T-helper 1 cell treated with Interleukin-12 subunit alpha and Interleukin-12 subunit beta and Interleukin-4 antibody, amounts not matched to agents 30 μg/mL and 1 μg/mL, for 36 hours (primary cell): ENCODE data around the gene ANO7.

Experiments used
- H3K27ac Mint-ChIP-seq: one replicate; pipeline ENCODE4 v1.8.0; 2021; ENCODE audit warnings: mild to moderate bottlenecking, mixed read lengths
- H3K27me3 Mint-ChIP-seq: one replicate; pipeline ENCODE4 v1.8.0; 2021; ENCODE audit warnings: low read depth, mixed read lengths
- H3K36me3 Mint-ChIP-seq: one replicate; pipeline ENCODE4 v1.8.0; 2021; ENCODE audit warnings: low read depth, mixed read lengths
- H3K4me1 Mint-ChIP-seq: one replicate; pipeline ENCODE4 v1.8.0; 2021; ENCODE audit warnings: low read depth, mixed read lengths
- H3K4me3 Mint-ChIP-seq: one replicate; pipeline ENCODE4 v1.8.0; 2021; ENCODE audit warnings: mild to moderate bottlenecking, moderate library complexity, mixed read lengths
- H3K9me3 Mint-ChIP-seq: one replicate; pipeline ENCODE4 v1.8.0; 2021; ENCODE audit warnings: mixed read lengths

Gene ANO7

DNA sequence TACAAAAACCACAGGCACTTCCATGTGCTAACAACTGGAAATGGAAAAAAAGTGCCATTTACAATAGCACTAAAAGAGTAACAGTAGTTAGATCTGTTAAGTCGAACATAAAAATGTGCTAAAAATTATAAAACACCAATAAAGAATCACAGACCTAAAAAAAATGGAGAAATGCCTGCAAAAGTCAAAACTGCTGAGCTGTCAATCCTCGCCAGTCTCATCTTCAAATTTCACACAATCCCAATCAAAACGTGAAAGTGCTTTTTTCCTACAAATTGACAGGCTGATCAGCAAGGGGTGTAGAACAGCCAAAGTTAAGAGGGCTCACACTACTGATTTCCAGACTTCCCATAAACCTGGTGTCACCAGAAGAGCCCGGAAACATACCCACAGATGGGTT, 53.2 kb downstream of the ANO7 start:
- Mint-ChIP-seq H3K4me1 (no peaks in the 10 kb centered on the region), H3K4me3 (no peak overlapping the region), H3K27me3 (no peaks in the 10 kb centered on the region), H3K36me3 (peaks cover 71% of the 10 kb centered on the region), H3K27ac (no peak overlapping the region), H3K9me3 (no peaks in the 10 kb centered on the region)

GRCh38 chr2:241242306-241242705, 53.8 kb downstream of the ANO7 start:
- H3K27me3 Mint-ChIP-seq = no peaks in the 10 kb centered on the region
- peaks cover 71% of the 10 kb centered on the region for H3K36me3 Mint-ChIP-seq
- no peak overlapping the region for H3K27ac Mint-ChIP-seq
- H3K4me3 Mint-ChIP-seq = no peak overlapping the region
- no peaks in the 10 kb centered on the region for H3K9me3 Mint-ChIP-seq
- no peaks in the 10 kb centered on the region for H3K4me1 Mint-ChIP-seq

DNA sequence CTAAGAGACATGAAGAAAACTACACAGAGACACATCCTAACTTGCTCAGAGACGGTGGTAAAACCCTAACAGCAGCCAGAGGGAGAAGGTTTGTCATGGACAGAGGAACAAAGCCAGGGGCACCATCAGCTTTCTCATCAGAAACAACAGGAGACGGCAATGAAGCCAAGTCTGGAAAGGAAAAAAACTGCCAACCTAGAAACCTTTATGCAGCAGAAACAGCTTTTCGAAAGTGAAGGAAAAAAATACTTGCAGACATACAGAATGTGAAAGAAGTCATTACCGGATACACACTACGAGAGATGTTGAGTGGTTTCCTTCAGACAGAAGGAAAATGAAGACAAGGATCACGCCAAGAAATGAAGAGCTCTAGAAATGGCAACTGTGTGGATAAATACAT, 55.9 kb downstream of the ANO7 start:
- H3K9me3 Mint-ChIP-seq = no peaks in the 10 kb centered on the region
- H3K27me3 Mint-ChIP-seq = no peaks in the 10 kb centered on the region
- H3K4me3 Mint-ChIP-seq = no peak overlapping the region
- peaks cover 72% of the 10 kb centered on the region for H3K36me3 Mint-ChIP-seq
- no peak overlapping the region for H3K27ac Mint-ChIP-seq
- H3K4me1 Mint-ChIP-seq = no peaks in the 10 kb centered on the region

- Mint-ChIP-seq H3K27me3 (no peaks in the 10 kb centered on the region), H3K9me3 (no peaks in the 10 kb centered on the region), H3K4me3 (no peak overlapping the region), H3K4me1 (no peaks in the 10 kb centered on the region), H3K36me3 (peaks cover 62% of the 10 kb centered on the region), H3K27ac (no peak overlapping the region)
These were observed 59.8 kb downstream of the ANO7 start for GRCh38 chr2:241248289-241248688.

GRCh38 chr2:241248897-241249296, 60.4 kb downstream of the ANO7 start:
- Mint-ChIP-seq H3K4me3 (no peak overlapping the region), H3K36me3 (peaks cover 62% of the 10 kb centered on the region), H3K27ac (no peak overlapping the region), H3K9me3 (no peaks in the 10 kb centered on the region), H3K4me1 (no peaks in the 10 kb centered on the region), H3K27me3 (no peaks in the 10 kb centered on the region)

DNA sequence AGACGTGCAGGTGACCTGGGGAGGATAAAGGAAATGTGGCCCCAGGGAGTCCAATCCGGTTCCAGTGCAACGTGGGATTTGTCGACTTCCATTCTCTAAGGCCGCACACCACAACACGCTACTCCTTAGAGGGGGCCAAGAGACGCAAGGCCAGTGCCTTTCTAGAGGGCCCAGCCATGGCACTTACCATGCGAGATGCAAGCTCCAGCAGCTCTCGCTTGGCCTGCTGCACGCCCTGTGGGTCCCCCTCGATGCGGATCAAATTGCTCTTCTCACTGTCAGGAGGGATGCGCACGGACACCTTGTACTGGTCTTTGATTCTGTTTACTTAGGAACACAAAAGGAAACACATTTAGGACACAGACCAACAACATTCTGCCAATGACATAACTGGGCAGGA, 61.2 kb downstream of the ANO7 start:
- Mint-ChIP-seq H3K9me3 (no peaks in the 10 kb centered on the region), H3K27me3 (no peaks in the 10 kb centered on the region), H3K4me1 (no peaks in the 10 kb centered on the region), H3K4me3 (no peak overlapping the region), H3K27ac (no peak overlapping the region), H3K36me3 (peaks cover 57% of the 10 kb centered on the region)

DNA sequence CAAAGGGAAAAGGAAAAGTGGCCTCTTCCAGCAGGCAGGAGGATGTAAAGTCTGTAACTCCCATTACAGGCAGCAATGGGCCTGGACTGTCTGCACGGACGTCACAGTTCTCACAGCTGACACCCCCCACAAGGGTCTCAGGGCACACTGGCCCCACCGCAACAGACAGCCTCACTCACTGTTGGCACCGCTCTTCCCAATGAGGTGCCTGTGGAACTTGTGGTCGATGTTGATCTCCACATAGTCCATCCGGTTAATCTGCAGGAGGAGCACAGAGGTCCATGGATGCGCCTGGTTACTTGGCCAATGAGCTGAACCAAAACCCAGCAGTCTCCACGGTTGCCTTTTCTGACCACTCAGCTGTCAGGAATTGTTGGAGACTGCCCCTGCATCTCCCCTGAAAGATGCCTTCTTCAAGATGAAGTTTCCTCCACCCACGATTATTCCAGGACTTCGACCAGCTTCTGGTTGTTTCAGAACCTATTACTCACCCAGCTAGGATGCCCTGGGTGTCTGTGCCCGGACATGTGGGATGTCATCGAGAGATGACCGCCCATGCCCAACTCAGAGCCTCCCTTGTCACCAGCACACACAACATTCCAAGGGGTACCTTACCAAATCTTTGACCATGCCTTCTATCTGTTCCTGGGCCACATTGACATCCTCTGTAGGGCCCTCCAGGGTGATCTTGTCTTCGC, 64.5 kb downstream of the ANO7 start:
- Mint-ChIP-seq H3K27me3 (no peaks in the 10 kb centered on the region), H3K36me3 (peaks cover 54% of the 10 kb centered on the region), H3K4me1 (peaks cover 2% of the 10 kb centered on the region), H3K9me3 (no peaks in the 10 kb centered on the region), H3K27ac (no peak overlapping the region), H3K4me3 (no peak overlapping the region)

DNA sequence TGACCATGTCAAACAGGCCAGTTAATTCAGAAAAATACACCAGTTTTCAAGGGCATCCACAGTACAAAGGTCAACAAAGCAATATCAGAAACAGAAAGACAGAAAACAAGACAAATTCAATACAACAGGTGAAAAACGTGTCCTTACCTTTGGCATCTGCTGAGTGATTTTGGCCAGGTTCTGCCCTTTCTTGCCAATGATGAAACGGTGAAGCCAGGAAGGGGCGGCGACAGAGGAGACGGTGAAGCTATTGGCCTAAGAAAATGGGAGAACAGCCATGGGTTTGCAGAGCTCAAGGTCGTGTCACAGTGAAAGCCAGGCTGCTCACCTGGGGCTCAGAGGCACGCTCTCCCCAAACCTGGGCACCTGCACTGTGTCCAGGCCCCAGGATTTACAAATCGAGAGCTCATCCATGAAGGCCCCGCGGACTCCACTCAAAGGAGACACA, 66.5 kb downstream of the ANO7 start:
- peaks cover 6% of the 10 kb centered on the region for H3K4me1 Mint-ChIP-seq
- no peaks in the 10 kb centered on the region for H3K9me3 Mint-ChIP-seq
- no peak overlapping the region for H3K4me3 Mint-ChIP-seq
- H3K27me3 Mint-ChIP-seq = no peaks in the 10 kb centered on the region
- no peak overlapping the region for H3K27ac Mint-ChIP-seq
- H3K36me3 Mint-ChIP-seq = peaks cover 44% of the 10 kb centered on the region

DNA sequence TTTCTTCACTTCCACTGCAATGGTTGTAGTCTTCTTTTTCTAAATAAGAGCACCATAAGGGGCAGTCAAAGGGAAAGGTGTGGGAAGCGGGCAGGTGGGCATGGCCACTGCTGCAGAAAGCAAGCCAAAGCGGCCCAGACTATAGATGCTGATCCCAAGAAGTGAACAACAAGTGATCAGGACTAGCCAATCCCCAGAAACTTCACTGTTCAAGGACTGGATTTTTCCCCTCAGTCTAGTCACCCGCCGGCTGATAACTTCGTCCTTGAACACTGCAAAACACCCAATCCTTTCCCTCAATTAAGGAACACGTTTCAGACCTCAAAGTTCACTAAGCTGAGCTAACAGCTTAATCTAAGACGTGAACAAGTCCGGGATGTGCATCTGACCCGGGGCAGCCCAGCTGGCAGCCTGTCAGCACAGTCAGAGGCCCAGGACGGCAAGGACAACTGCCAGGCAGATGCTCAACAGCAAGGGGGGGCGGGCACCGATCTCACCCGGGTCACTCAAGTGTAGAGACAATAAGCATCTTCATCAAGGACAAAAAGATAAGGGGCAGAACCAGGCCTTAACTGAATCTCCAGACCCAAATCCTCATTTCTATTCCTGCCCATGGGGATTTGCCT, 67.2 kb downstream of the ANO7 start:
- Mint-ChIP-seq H3K9me3 (no peaks in the 10 kb centered on the region), H3K27ac (no peak overlapping the region), H3K4me1 (peaks cover 8% of the 10 kb centered on the region), H3K4me3 (no peak overlapping the region), H3K36me3 (peaks cover 44% of the 10 kb centered on the region), H3K27me3 (no peaks in the 10 kb centered on the region)

DNA sequence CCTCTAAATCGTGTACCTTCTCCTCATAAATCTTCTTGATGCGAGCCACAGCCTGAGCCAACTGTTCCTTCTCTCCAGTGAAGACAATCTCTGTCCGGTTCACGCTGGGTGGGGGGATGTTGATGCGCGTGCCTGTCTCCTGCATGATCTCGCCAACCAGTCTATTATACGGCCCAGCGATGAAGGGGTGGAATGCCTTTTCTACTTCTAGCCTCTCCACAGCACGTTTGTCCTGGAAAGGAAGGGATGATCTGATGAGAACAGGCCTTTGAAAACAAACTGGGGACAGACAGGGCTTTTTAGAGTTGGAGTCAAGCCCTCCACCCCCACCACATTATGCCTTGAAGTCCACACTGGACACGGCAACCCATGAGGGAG, 67.7 kb downstream of the ANO7 start:
- H3K27me3 Mint-ChIP-seq = no peaks in the 10 kb centered on the region
- peaks cover 44% of the 10 kb centered on the region for H3K36me3 Mint-ChIP-seq
- peaks cover 8% of the 10 kb centered on the region for H3K4me1 Mint-ChIP-seq
- no peak overlapping the region for H3K4me3 Mint-ChIP-seq
- no peaks in the 10 kb centered on the region for H3K9me3 Mint-ChIP-seq
- no peak overlapping the region for H3K27ac Mint-ChIP-seq

DNA sequence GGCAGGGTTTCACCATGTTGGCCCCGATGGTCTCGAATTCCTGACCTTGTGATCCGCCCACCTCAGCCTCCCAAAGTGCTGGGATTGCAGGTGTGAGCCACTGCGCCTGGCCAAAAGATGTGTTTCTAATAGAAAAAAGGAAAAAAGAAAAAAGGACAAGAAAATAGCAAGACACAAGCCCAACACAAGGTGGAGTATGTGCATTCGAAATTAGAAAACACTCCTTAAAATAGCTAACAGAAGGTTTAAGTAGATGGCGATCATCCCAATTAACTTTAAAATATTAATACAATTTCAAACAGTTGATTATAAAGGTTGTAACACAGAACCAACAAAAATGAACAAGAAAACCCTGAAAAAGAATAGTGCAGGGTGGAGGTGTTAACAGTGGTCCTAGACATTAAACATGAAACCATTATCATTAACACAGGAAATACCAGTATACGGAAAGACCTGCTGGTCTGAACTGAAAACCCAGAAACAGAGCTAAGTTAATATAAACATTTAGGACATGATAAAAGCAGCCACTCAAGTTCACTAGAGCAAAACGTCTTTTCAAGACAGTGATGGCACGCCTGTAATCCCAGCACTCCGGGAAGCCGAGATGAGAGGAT, 69.0 kb downstream of the ANO7 start:
- H3K36me3 Mint-ChIP-seq = peaks cover 52% of the 10 kb centered on the region

DNA sequence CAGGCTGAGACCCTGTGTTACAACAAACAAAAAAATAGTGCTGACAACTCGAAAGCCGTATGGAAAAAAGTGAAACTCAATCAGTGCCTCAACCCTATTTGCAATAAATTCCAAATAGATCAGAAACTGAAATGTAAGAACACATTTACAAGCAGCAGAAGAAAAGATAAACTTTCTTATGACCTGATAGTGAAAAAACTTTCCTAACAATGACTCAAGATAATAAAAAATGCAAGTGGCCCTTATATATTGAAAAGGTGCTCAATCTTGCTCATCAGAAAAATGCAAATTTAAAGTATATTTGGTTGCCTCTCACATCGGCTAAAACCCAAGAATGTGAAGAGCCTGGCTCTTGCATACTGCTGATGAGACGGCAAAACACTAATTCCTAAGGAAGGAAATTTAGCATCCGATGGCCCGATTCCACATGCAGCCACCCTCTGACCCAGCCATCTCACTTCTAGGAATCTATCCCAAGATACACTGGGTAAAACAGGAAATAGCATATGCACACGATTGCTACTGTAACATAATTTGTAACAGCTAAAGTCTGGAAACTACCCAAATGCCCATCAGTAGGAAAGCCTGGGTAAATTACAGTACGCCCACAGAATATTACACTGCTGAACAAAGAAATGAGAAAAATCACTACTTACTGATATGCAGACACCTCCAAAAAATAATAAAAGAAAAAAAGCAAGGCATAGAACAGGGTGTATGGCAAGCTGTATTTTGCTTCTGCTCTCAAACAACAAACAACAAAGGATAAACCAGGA, 70.2 kb downstream of the ANO7 start:
- H3K27me3 Mint-ChIP-seq = no peaks in the 10 kb centered on the region
- H3K4me3 Mint-ChIP-seq = no peak overlapping the region
- H3K27ac Mint-ChIP-seq = no peak overlapping the region
- H3K9me3 Mint-ChIP-seq = no peaks in the 10 kb centered on the region
- peaks cover 54% of the 10 kb centered on the region for H3K36me3 Mint-ChIP-seq
- H3K4me1 Mint-ChIP-seq = peaks cover 8% of the 10 kb centered on the region

More for the DNA sequence above, 69.0 kb downstream of the ANO7 start:
- no peak overlapping the region for H3K4me3 Mint-ChIP-seq
- H3K27me3 Mint-ChIP-seq = no peaks in the 10 kb centered on the region
- H3K27ac Mint-ChIP-seq = no peak overlapping the region
- no peaks in the 10 kb centered on the region for H3K9me3 Mint-ChIP-seq
- peaks cover 8% of the 10 kb centered on the region for H3K4me1 Mint-ChIP-seq

DNA sequence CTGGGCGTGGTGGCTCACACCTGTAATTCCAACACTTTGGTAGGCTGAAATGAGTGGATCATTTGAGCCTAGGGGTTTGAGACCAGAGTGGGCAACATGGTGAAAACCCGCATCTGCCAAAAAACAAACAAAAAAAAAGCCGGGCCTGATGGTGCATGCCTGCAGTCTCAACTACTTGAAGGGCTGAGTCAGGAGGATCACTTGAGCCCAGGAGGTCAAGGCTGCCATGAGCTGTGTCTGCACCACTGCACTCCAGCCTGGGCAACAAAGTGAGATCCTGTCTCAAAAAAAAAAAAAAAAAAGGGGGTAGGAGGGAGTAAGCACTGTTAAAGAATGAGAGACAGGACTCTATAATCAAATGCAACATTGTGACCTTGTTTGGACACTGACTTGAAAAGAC, 72.4 kb downstream of the ANO7 start:
- Mint-ChIP-seq H3K4me3 (no peak overlapping the region), H3K36me3 (peaks cover 47% of the 10 kb centered on the region), H3K4me1 (peaks cover 8% of the 10 kb centered on the region), H3K27me3 (no peaks in the 10 kb centered on the region), H3K27ac (no peak overlapping the region), H3K9me3 (no peaks in the 10 kb centered on the region)

DNA sequence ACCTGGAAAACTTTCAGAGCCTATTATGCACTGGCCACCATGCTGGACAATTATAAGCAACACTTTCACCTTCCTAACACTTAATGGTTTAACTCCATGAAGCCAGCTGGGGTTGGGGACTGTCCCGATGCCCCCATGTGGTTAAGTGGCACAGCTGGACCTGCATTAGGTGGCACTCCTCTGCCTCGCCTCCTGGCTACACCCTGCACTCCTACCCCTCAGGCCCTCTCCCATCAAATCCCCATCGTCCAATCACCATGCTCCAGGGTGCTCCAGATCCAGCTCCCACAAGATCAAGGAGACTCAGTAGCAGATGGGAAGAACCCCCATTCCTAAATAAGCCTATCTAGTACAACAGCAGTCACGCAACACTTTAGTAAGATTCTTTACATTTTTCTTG, 73.2 kb downstream of the ANO7 start:
- Mint-ChIP-seq H3K4me1 (peaks cover 6% of the 10 kb centered on the region), H3K9me3 (no peaks in the 10 kb centered on the region), H3K4me3 (no peak overlapping the region), H3K27me3 (no peaks in the 10 kb centered on the region), H3K36me3 (peaks cover 43% of the 10 kb centered on the region), H3K27ac (no peak overlapping the region)

- H3K36me3 Mint-ChIP-seq = peaks cover 44% of the 10 kb centered on the region
- no peaks in the 10 kb centered on the region for H3K27me3 Mint-ChIP-seq
- no peak overlapping the region for H3K27ac Mint-ChIP-seq
- H3K9me3 Mint-ChIP-seq = no peaks in the 10 kb centered on the region
- H3K4me3 Mint-ChIP-seq = no peak overlapping the region
- H3K4me1 Mint-ChIP-seq = peaks cover 8% of the 10 kb centered on the region
These were observed 74.6 kb downstream of the ANO7 start for GRCh38 chr2:241263061-241263460.
